IMR-90 (cell line): ENCODE data around the gene CFL2. TPM values are rescaled to one million over a fixed set of nuclear protein-coding genes. Genes with fewer than 3 reads are reported as not detected.

Experiments used
- ATAC-seq: fragments of 200-7000 bp; cut with Tn5 transposase; 2 replicates; pipeline ENCODE4 v1.9.1; 2020; ENCODE audit warnings: low read depth, mild to moderate bottlenecking, moderate library complexity
- BruUV-seq: library from RNA; stranded (reverse); fragments of 400-500 nt; replicated peaks from 2 replicates; lab custom pipeline; 2021; lab: Mats Ljungman, UMichigan
- CTCF ChIA-PET: fragments of 300-600 bp; formaldehyde crosslinking; extraction: SDS; loops from one replicate; lab custom pipeline; 2021; ENCODE audit warnings: antibody characterized with exemption; lab: Yijun Ruan, JAX
- POLR2A ChIA-PET: fragments of 300-600 bp; sonication (Branson Sonifier 250); formaldehyde crosslinking; loops from one replicate; lab custom pipeline; 2022; ENCODE audit warnings: antibody characterized with exemption; ENCODE audit not compliant: unreplicated experiment; lab: Charles Lee
- DNase-seq: peaks from one replicate; pipeline ENCODE4 v3.0.0; 2013
- H2AFZ ChIP-seq: replicated peaks from 2 replicates; pipeline ENCODE3; 2013; ENCODE audit warnings: low read length, mild to moderate bottlenecking; ENCODE audit not compliant: poor library complexity
- H2AK5ac ChIP-seq: 2 replicates; pipeline ENCODE4 v1.6.1; 2013; ENCODE audit warnings: low read depth, low read length, inconsistent platforms
- H2AK9ac ChIP-seq: replicated peaks from 2 replicates; pipeline ENCODE3; 2013; ENCODE audit warnings: mild to moderate bottlenecking, low read depth, low read length, moderate library complexity; ENCODE audit not compliant: poor library complexity
- H2BK120ac ChIP-seq: 2 replicates; pipeline ENCODE4 v1.6.1; 2013; ENCODE audit warnings: low read depth, low read length, inconsistent platforms
- H2BK15ac ChIP-seq: 3 replicates; pipeline ENCODE4 v1.6.1; 2013; ENCODE audit warnings: low read depth, low read length, inconsistent platforms
- H2BK20ac ChIP-seq: 2 replicates; pipeline ENCODE4 v1.6.1; 2013; ENCODE audit warnings: low read depth, mild to moderate bottlenecking, inconsistent platforms, low read length, moderate library complexity
- H2BK5ac ChIP-seq: 2 replicates; pipeline ENCODE4 v1.6.1; 2013; ENCODE audit warnings: mild to moderate bottlenecking, low read depth, low read length, inconsistent platforms; ENCODE audit not compliant: poor library complexity, severe bottlenecking
- H3K14ac ChIP-seq: replicated peaks from 2 replicates; pipeline ENCODE4 v1.6.1; 2013; ENCODE audit warnings: low read depth, low read length, inconsistent platforms
- H3K18ac ChIP-seq: 2 replicates; pipeline ENCODE4 v1.6.1; 2013; ENCODE audit warnings: low read depth, low read length, control low read depth
- H3K23ac ChIP-seq: 2 replicates; pipeline ENCODE4 v1.6.1; 2013; ENCODE audit warnings: low read depth, low read length, inconsistent platforms
- H3K27ac ChIP-seq: 2 replicates; pipeline ENCODE4 v1.5.1; 2013; ENCODE audit warnings: mild to moderate bottlenecking, control low read depth, low read length; ENCODE audit not compliant: insufficient read depth
- H3K27me3 ChIP-seq: 2 replicates; pipeline ENCODE4 v1.6.1; 2013; ENCODE audit warnings: low read length; ENCODE audit not compliant: control insufficient read depth, insufficient read depth
- H3K36me3 ChIP-seq: 2 replicates; pipeline ENCODE4 v1.6.1; 2013; ENCODE audit warnings: low read length, mixed read lengths; ENCODE audit not compliant: control insufficient read depth, insufficient read depth
- H3K4ac ChIP-seq: 2 replicates; pipeline ENCODE4 v1.6.1; 2013; ENCODE audit warnings: low read depth, low read length, inconsistent platforms
- H3K4me1 ChIP-seq: 2 replicates; pipeline ENCODE4 v1.6.1; 2013; ENCODE audit warnings: low read length, mixed read lengths; ENCODE audit not compliant: control insufficient read depth, insufficient read depth
- H3K4me2 ChIP-seq: 2 replicates; pipeline ENCODE4 v1.6.1; 2013; ENCODE audit warnings: low read depth, mild to moderate bottlenecking, control low read depth, low read length, moderate library complexity
- H3K4me3 ChIP-seq: 2 replicates; pipeline ENCODE4 v1.5.1; 2013; ENCODE audit warnings: low read depth, mild to moderate bottlenecking, control low read depth, low read length, moderate library complexity; ENCODE audit not compliant: insufficient read depth
- H3K56ac ChIP-seq: 2 replicates; pipeline ENCODE4 v1.6.1; 2013; ENCODE audit warnings: low read length, inconsistent platforms; ENCODE audit not compliant: insufficient read depth; ENCODE audit errors: extremely low read depth
- H3K79me1 ChIP-seq, 2 experiments: 2 replicates each; pipeline ENCODE4 v1.6.1; 2013; ENCODE audit warnings: low read length in 2 of 2, inconsistent platforms in 1 of 2, low read depth in 1 of 2
- H3K9ac ChIP-seq: 2 replicates; pipeline ENCODE4 v1.6.1; 2013; ENCODE audit warnings: low read depth, low read length, control low read depth
- H3K9me1 ChIP-seq: 2 replicates; pipeline ENCODE4 v1.6.1; 2013; ENCODE audit warnings: low read length, inconsistent platforms; ENCODE audit not compliant: insufficient read depth
- H3K9me3 ChIP-seq: 2 replicates; pipeline ENCODE4 v1.6.1; 2013; ENCODE audit warnings: low read length; ENCODE audit not compliant: control insufficient read depth, insufficient read depth
- H4K20me1 ChIP-seq: 2 replicates; pipeline ENCODE4 v1.6.1; 2013; ENCODE audit warnings: low read length, inconsistent platforms; ENCODE audit not compliant: insufficient read depth
- H4K5ac ChIP-seq: 2 replicates; pipeline ENCODE4 v1.6.1; 2013; ENCODE audit warnings: mild to moderate bottlenecking, low read depth, low read length, control low read depth
- H4K8ac ChIP-seq, 2 experiments: 2 replicates each; pipeline ENCODE4 v1.6.1; 2013; ENCODE audit warnings: low read depth in 2 of 2, low read length in 2 of 2, control low read depth in 1 of 2, inconsistent platforms in 1 of 2
- H4K91ac ChIP-seq: 2 replicates; pipeline ENCODE4 v1.6.1; 2013; ENCODE audit warnings: low read depth, low read length, inconsistent platforms; ENCODE audit not compliant: insufficient read depth
- ELK1 ChIP-seq: fragments of 150-350 bp; IDR thresholded peaks from 2 replicates; pipeline ENCODE4 v1.6.1; 2016; ENCODE audit warnings: low read depth, mild to moderate bottlenecking, low read length, moderate library complexity, borderline replicate concordance
- MAZ ChIP-seq: IDR thresholded peaks from 2 replicates; pipeline ENCODE4 v1.6.1; 2012; ENCODE audit warnings: low read depth, mild to moderate bottlenecking, low read length, improper control_type of control experiment, moderate library complexity, borderline replicate concordance
- RCOR1 ChIP-seq: IDR thresholded peaks from 2 replicates; pipeline ENCODE4 v1.6.1; 2012; ENCODE audit warnings: mild to moderate bottlenecking, low read length, improper control_type of control experiment; ENCODE audit not compliant: insufficient replicate concordance
- SMC3 ChIP-seq: fragments of 150-350 bp; IDR thresholded peaks from 2 replicates; pipeline ENCODE4 v1.6.1; 2016; ENCODE audit warnings: low read depth, mild to moderate bottlenecking, antibody characterized with exemption, low read length, moderate library complexity
- WGBS, 2 experiments: methylation state at CpG; one replicate each; pipeline versions ENCODE4 v1.1.5 to v1.1.7; 2013; ENCODE audit warnings: missing lambda C conversion rate in 2 of 2; ENCODE audit not compliant: insufficient read length in 1 of 2; ENCODE audit errors: extremely low coverage in 2 of 2; 5-methylcytosine and 5-hydroxymethylcytosine counted together
- dilution Hi-C: fragments of 300-500 bp; cut with HindIII; formaldehyde crosslinking; loops from one replicate; pipeline ENCODE4 v1.14.3; 2018; ENCODE audit warnings: low sequenced_read_pairs; ENCODE audit not compliant: unreplicated experiment
- in situ Hi-C: fragments of 300-500 bp; cut with MboI; formaldehyde crosslinking; loops from 3 replicates; pipeline ENCODE4 v1.14.3; 2019; ENCODE audit warnings: low sequenced_read_pairs, inconsistent platforms, mixed read lengths
- intact Hi-C: fragments of 100-400 bp; cut with micrococcal nuclease; formaldehyde crosslinking; loops from 2 replicates; pipeline ENCODE4 v1.10.0; 2022
- polyA plus RNA-seq, 3 experiments: library from polyadenylated mRNA; depleted of rRNA; stranded (reverse); fragments of >200 nt; gene quantifications; 2 replicates each; pipeline ENCODE4 v1.2.3, GENCODE V29; 2012; ENCODE audit warnings: low replicate concordance in 1 of 3
- total RNA-seq: library from RNA; depleted of rRNA; stranded (reverse); fragments of >200 nt; gene quantifications from 2 replicates; pipeline ENCODE4 v1.2.3, GENCODE V29; 2012
- TF ChIP-seq, protein P1 (sequence below): fragments of 150-350 bp; IDR thresholded peaks from 2 replicates; pipeline ENCODE4 v1.6.1; 2017; ENCODE audit warnings: mild to moderate bottlenecking, antibody characterized with exemption, low read length, low read depth

The CFL2 gene
- total and polyA plus RNA-seq, 2 of the 4 experiments (the other 2 are of a cell fraction), result 106 to 151 TPM

DNA sequence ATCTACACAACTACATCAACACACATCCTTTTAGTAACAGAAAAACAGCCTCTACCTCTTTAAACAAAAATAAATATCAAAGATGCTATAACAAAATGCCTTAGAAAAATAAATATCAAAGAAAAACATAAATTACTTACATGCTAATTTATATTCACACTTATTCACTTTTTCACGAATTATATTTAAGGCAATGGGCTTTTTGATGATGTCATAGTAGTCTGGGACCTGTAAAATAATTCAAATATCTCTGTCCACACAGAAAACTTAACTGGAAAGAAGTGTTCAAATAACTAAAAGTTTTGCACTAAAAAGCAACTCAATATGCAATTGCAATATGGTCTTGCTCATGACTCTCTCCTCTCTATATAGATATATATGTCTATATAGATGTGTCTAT lies 40.3 kb upstream of the CFL2 start:
- Histone ChIP-seq H3K4me1 (0 out of 2 replicates have a peak, but pooled peaks cover 2% of the 10 kb centered on the region), H3K4ac (no peak overlapping the region), H2BK5ac (no peak overlapping the region), H3K36me3 (peaks cover 12% of the 10 kb centered on the region), H3K27me3 (no peaks in the 10 kb centered on the region), H4K8ac (no peak overlapping the region), H2BK120ac (no peak overlapping the region), H2AK9ac (no peak overlapping the region), H2AFZ (no peak overlapping the region), H3K9me3 (no peaks in the 10 kb centered on the region), H3K79me1 (no peaks in the 10 kb centered on the region; a peak in 1 of 4 replicates), H3K27ac (no peak overlapping the region), H4K5ac (no peak overlapping the region), H4K20me1 (no peaks in the 10 kb centered on the region), H3K14ac (no peak overlapping the region), H3K4me3 (no peak overlapping the region), H3K23ac (no peak overlapping the region), H3K56ac (no peak overlapping the region), H2BK20ac (no peak overlapping the region), H2AK5ac (no peak overlapping the region), H3K9me1 (0 out of 2 replicates have a peak, but pooled peaks cover 2% of the 10 kb centered on the region), H3K4me2 (no peak overlapping the region), H3K18ac (no peak overlapping the region), H4K91ac (no peak overlapping the region), H2BK15ac (no peak overlapping the region), H3K9ac (no peak overlapping the region)
- ATAC-seq (no peak), DNase-seq (no peak)
- ChIA-PET POLR2A (no interaction called here), CTCF (interaction anchor here (0.6 kb wide), 1 partner anchor 32 kb away, joined by 3 read pairs; no protein-coding TSS in a partner anchor)
- BruUV-seq, result no TSS peak
- intact Hi-C loops (no loop called here), in situ Hi-C loops (no loop called here), dilution Hi-C loops (no loop called here)
- TF ChIP-seq MAZ (no peak), ELK1 (no peak), SMC3 (no peak), RCOR1 (no peak)
- TF ChIP-seq, protein P1, sequence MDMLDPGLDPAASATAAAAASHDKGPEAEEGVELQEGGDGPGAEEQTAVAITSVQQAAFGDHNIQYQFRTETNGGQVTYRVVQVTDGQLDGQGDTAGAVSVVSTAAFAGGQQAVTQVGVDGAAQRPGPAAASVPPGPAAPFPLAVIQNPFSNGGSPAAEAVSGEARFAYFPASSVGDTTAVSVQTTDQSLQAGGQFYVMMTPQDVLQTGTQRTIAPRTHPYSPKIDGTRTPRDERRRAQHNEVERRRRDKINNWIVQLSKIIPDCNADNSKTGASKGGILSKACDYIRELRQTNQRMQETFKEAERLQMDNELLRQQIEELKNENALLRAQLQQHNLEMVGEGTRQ, result no peak
- WGBS, 2 experiments, result 100% methylated on average over 1 of the region's 1 CpG; no CpG with 5 or more reads in 1 of the 2 experiments
